Activated T-cell treated with anti-CD3 and anti-CD28 coated beads, Interleukin-2, amount 50 U/mL, for 24 hours (primary cell): ENCODE data around the gene PARD3.

Source experiments
- DNase-seq: peaks from one replicate; pipeline ENCODE4 v3.0.0-alpha.2; 2020
- H3K27ac Mint-ChIP-seq: 2 replicates; pipeline ENCODE4 v1.8.0; 2020; ENCODE audit warnings: mild to moderate bottlenecking, mixed read lengths
- H3K27me3 Mint-ChIP-seq: 2 replicates; pipeline ENCODE4 v1.8.0; 2020; ENCODE audit warnings: mixed read lengths
- H3K36me3 Mint-ChIP-seq: 2 replicates; pipeline ENCODE4 v1.8.0; 2020; ENCODE audit warnings: low read depth, mixed read lengths
- H3K4me1 Mint-ChIP-seq: 2 replicates; pipeline ENCODE4 v1.8.0; 2020; ENCODE audit warnings: low read depth, mixed read lengths
- H3K4me3 Mint-ChIP-seq: 2 replicates; pipeline ENCODE4 v1.8.0; 2020; ENCODE audit warnings: mild to moderate bottlenecking, moderate library complexity, mixed read lengths
- H3K9me3 Mint-ChIP-seq: 2 replicates; pipeline ENCODE4 v1.8.0; 2020; ENCODE audit warnings: mixed read lengths

Gene PARD3

DNA sequence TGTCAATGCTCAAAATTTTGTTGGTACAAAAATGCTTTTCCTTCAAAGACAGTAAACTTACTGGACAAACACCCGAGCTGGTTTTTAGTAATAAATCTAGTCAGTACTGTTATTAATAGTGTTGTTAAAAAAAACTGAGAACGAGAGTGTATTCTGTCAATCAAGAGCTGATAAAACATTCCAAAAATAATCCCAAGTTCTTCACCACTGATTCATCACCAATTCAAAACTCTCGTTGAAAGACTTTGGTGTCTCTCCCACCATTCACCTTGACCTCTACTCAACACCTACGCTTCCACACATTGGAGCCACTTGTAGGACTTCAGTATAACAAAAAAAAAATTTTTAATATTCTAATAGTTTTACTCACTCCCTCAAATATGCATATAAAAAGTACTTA is 279.2 kb downstream of the PARD3 start:
- Mint-ChIP-seq H3K27me3 (peaks cover 5% of the 10 kb centered on the region), H3K27ac (no peak overlapping the region), H3K4me3 (no peak overlapping the region), H3K36me3 (no peaks in the 10 kb centered on the region), H3K4me1 (no peaks in the 10 kb centered on the region), H3K9me3 (no peaks in the 10 kb centered on the region)
- DNase-seq = no peak

DNA sequence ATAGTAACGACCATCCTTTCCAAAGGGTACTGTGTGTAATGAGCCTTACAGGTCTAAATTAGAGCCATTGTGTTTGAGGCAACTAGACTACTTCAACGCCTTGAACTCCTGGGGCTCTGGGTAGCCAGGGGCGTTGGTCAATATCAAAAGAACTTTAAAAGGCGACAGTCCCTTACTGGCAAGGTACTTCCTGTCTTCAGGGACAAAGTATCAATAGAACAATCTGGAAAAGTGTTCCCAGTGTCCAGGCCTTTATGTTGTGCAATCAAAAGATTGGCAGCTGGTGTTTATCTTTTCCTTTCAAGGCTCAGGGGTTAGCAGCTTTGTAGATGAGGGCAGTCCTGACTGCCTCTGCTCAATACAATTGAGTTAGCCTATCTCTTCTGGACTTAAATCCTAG is 284.3 kb downstream of the PARD3 start:
- Mint-ChIP-seq H3K27me3 (peaks cover 7% of the 10 kb centered on the region), H3K27ac (no peak overlapping the region), H3K4me1 (no peaks in the 10 kb centered on the region), H3K4me3 (no peak overlapping the region), H3K9me3 (no peaks in the 10 kb centered on the region), H3K36me3 (no peaks in the 10 kb centered on the region)
- no peak for DNase-seq

DNA sequence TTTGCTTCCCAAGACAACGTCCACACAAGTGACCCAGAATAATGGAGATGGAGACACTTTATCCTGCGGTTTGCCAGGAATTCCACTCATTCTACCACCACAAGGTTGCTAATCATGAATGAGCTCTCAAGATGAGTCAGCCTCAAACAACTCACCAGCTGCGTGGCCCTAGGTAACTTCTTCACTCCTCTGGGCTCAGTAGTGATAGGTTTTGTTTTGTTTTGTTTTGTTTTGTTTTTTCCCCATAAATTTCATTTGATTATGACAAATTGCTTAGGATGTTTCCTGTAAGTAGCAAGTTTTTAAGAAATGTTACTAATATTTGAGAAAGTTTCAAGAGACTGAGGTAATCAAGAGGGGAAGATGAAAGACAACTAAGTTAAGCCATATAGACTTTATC is 286.8 kb downstream of the PARD3 start:
- DNase-seq = no peak
- no peaks in the 10 kb centered on the region for H3K4me1 Mint-ChIP-seq
- H3K36me3 Mint-ChIP-seq = no peaks in the 10 kb centered on the region
- H3K27me3 Mint-ChIP-seq = peaks cover 6% of the 10 kb centered on the region
- no peak overlapping the region for H3K27ac Mint-ChIP-seq
- H3K4me3 Mint-ChIP-seq = no peak overlapping the region
- no peaks in the 10 kb centered on the region for H3K9me3 Mint-ChIP-seq

DNA sequence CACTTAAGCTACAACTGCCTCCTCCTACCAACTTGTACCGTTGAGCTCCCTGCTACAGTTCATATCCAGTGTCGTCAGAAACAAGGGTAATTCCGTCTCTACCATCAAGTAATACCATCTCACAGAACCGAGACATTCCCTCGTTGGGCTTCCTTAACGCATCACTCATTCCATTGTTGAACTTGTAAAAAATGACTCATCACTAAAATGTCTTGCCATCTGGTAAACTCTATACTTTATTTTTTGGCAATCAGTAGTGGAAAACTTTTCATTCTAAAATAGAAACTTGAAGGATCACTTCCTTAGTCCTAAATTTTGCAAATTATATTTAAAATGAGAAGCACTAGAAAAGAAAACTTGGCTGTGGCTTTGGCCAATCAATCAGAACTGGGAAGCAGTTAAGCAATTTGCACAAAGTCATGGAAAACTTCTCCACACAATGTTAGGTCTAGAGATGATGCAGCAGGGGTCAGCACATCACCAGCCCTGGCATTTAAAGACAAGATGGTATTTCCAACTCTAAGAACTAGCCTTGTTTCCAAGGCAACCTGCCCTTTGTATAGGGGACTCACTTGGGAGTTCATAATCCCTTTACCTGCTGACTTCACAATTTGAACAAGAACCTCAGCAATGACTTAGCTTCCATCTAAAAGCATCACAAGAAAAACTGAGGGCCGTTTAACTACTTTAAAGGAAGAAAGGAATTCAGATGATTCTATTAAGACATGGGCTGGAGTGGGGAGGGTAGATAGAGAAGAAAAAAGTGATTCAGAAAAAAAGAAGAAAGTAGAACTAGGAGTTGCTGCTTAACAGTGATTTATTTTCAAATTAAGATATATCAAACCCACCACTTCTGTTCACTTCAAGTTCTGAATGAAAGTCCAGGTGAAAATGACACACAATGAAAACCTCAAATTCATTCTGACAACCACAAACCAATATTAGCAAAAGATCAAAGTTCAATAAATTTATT is 288.1 kb downstream of the PARD3 start:
- no peak overlapping the region for H3K27ac Mint-ChIP-seq
- H3K36me3 Mint-ChIP-seq = no peaks in the 10 kb centered on the region
- H3K4me1 Mint-ChIP-seq = peaks cover 3% of the 10 kb centered on the region
- DNase-seq = no peak
- no peaks in the 10 kb centered on the region for H3K9me3 Mint-ChIP-seq
- H3K27me3 Mint-ChIP-seq = peaks cover 7% of the 10 kb centered on the region
- no peak overlapping the region for H3K4me3 Mint-ChIP-seq

DNA sequence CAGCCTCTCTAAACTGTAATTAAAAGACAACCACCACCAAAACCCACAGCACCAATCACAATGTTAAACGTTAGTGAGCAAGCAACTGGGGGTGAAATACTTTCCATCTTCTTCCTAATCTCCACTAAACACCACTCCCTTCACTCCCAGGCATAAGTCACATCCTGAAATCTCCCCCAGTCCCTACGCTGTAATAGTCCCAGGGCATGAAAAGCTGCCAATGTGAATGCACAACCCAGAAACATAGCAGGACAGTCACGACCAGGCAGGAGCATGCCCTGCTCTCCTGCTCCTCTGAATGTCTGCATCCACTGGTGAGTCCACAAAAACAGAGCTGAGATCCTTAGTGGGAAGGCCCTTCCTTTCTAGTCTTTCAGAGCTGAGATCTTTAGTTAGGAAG is 288.9 kb downstream of the PARD3 start:
- no peaks in the 10 kb centered on the region for H3K36me3 Mint-ChIP-seq
- H3K4me1 Mint-ChIP-seq = peaks cover 3% of the 10 kb centered on the region
- no peak for DNase-seq
- peaks cover 9% of the 10 kb centered on the region for H3K27me3 Mint-ChIP-seq
- H3K4me3 Mint-ChIP-seq = no peak overlapping the region
- H3K27ac Mint-ChIP-seq = no peak overlapping the region
- no peaks in the 10 kb centered on the region for H3K9me3 Mint-ChIP-seq

DNA sequence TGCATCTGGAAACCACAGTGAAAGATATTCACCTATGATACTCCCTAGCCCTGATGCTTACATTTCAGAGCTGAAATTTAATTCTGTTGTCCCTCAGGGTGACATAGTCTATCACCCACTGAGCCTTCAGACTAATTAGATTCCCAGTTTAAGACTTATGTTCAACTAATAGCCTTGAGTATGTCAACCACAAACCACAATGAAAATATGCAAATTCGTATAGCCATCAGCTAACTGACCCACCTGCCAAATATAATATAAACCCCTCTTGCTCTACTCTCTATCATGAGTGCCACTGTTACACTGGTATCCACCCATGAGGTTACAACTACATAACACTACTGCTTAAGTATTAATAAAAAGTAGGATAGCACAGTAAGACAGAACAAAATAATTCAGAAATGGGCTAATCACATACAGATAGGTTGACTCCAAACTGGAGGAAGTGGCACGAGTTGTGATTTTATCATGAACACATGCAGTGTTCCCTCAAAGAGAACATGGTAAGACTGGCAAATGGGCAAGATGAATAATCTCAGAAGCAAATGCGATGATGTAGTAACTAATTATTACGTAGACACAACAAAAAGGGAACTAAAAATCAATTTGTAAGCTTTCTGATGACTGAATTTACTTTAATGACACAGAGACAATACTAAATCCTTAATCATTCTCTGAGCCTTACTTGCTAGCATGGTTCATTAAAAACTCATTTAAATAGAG is 290.6 kb downstream of the PARD3 start:
- peaks cover 9% of the 10 kb centered on the region for H3K27me3 Mint-ChIP-seq
- H3K4me3 Mint-ChIP-seq = no peak overlapping the region
- H3K4me1 Mint-ChIP-seq = peaks cover 3% of the 10 kb centered on the region
- no peak overlapping the region for H3K27ac Mint-ChIP-seq
- no peak for DNase-seq
- no peaks in the 10 kb centered on the region for H3K9me3 Mint-ChIP-seq
- no peaks in the 10 kb centered on the region for H3K36me3 Mint-ChIP-seq

DNA sequence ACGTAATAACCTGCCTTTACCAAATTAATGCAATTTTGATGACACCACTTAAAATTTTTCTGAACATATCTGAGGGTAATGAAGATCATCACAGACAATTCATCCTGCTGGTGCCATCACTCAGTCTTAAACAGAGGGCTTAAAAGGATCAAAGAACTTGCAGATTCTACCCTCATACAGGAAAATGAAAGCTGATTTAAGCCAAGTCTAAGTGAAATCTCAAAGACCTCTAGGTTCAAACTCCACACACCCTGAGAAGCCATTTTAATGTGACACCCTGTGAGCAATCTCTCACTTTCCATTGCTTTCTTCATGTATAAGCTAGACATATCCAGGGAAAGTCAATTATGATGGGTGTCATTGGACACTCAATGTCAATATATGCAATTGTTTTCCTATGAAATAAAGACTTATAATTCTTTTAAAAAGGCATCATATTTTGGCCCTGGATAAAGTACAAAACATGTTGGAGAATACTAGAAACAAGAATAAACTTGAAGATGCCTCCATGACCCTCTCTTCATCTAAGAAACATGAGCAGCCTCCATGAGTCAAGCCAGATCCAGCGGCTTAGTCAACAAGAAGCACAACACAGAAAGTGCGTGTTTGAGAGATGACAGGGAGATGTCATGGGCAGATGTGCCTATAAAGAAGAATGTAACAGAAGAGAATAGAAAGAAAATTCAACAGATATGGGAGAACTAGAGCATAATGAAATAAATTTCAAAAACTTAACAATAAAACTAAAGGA is 291.9 kb downstream of the PARD3 start:
- peaks cover 3% of the 10 kb centered on the region for H3K4me1 Mint-ChIP-seq
- no peaks in the 10 kb centered on the region for H3K9me3 Mint-ChIP-seq
- no peaks in the 10 kb centered on the region for H3K36me3 Mint-ChIP-seq
- peaks cover 9% of the 10 kb centered on the region for H3K27me3 Mint-ChIP-seq
- H3K27ac Mint-ChIP-seq = no peak overlapping the region
- DNase-seq = no peak
- H3K4me3 Mint-ChIP-seq = no peak overlapping the region

DNA sequence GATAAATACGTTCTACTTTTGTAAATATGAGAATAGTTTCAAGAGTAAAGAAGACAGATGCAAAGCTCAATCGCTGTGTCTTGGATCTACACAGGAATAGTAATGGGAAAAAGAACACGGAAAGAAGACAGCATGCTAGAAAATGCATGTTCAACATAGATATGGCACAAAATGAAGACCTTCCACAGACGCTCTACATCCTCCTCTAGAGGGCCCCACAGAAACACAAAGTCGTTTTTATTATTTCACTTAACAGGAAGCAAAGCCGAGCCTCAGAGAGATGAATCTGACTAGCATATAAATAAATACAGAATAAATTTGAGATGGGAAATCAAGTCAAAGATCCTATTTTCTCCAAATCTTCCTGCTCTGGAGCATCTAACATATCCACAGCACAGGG is 292.6 kb downstream of the PARD3 start:
- H3K27ac Mint-ChIP-seq = no peak overlapping the region
- no peaks in the 10 kb centered on the region for H3K36me3 Mint-ChIP-seq
- H3K9me3 Mint-ChIP-seq = no peaks in the 10 kb centered on the region
- H3K27me3 Mint-ChIP-seq = peaks cover 9% of the 10 kb centered on the region
- DNase-seq = no peak
- H3K4me1 Mint-ChIP-seq = peaks cover 3% of the 10 kb centered on the region
- H3K4me3 Mint-ChIP-seq = no peak overlapping the region

DNA sequence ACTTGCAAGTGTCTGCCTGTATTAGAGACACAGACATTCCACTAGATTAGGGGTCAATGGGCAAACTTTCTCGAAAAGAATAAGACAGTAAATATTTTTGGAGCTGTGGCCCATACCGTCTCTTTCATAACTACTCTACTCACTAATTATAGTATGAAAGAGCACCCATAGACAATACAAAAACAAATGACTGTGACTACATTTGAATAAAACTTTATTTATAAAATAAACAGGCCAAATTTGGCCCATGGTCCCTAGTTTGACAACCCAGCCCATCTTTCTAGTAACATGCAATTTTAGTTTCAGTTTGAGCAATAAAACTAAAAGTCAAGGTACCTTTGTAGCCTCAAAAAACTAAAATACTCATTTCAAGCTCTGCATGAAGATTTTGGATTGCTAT is 294.6 kb downstream of the PARD3 start:
- Mint-ChIP-seq H3K27ac (no peak overlapping the region), H3K27me3 (peaks cover 5% of the 10 kb centered on the region), H3K4me3 (no peak overlapping the region), H3K36me3 (no peaks in the 10 kb centered on the region), H3K9me3 (no peaks in the 10 kb centered on the region), H3K4me1 (peaks cover 3% of the 10 kb centered on the region)
- no peak for DNase-seq

DNA sequence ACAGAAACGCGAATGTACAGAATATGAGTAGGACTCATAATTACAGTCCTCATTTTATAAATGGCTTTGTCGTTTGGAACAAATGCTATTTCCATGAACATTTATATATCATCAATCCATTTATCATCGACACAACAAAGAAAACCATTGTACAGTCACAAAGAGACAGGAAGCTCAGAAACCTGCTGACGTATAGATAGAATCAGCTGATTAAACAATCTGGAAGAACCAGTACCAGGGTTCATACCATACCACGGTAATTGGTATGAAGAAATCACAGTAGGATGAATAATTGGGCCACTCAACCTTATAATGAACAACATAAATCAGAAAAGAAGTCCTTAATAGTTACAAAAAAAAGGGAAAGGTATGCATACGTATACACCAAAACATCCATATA is 295.0 kb downstream of the PARD3 start:
- Mint-ChIP-seq H3K9me3 (no peaks in the 10 kb centered on the region), H3K27me3 (peaks cover 5% of the 10 kb centered on the region), H3K36me3 (no peaks in the 10 kb centered on the region), H3K4me1 (peaks cover 3% of the 10 kb centered on the region), H3K4me3 (no peak overlapping the region), H3K27ac (no peak overlapping the region)
- no peak for DNase-seq

DNA sequence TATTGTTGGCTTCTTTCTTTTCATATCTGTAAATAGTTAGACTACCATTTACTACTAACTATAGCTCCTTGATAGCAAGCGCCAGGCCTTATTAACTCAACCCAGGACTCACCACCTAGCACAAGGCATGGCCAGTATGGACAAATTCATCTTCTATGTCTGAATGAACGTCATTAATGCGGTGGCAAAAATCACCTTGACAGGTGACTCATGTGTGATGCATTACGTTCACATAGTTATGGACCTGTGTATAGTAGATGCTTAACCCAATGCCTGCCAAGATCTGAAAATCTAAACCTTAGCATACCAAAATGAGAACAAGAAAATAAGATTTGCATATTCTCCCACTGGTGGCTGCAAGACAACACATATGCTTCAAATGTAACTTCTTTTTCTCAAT is 300.8 kb downstream of the PARD3 start:
- Mint-ChIP-seq H3K27ac (no peak overlapping the region), H3K36me3 (no peaks in the 10 kb centered on the region), H3K9me3 (no peaks in the 10 kb centered on the region), H3K27me3 (peaks cover 3% of the 10 kb centered on the region), H3K4me1 (no peaks in the 10 kb centered on the region), H3K4me3 (no peak overlapping the region)
- DNase-seq = no peak

DNA sequence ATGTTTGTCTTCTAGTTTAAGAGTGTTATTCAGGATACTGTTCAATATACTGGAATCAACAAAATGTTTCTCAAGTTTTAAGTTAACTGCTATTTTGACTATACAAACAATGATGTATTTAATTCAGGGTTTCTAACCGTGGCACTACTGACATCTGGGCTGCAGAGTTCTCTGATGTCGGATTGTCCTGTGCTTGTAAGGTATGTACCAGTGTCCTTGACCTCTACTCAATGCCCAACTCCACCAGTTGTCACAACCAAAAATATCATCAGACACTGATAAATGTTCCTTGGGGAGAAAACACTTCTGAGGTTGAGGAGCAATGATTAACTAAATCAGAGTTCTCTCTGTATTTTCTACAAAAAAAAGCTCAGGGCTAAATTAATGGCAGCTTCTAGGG is 301.5 kb downstream of the PARD3 start:
- Mint-ChIP-seq H3K36me3 (no peaks in the 10 kb centered on the region), H3K27me3 (peaks cover 3% of the 10 kb centered on the region), H3K4me3 (no peak overlapping the region), H3K9me3 (no peaks in the 10 kb centered on the region), H3K27ac (no peak overlapping the region), H3K4me1 (no peaks in the 10 kb centered on the region)
- no peak for DNase-seq

DNA sequence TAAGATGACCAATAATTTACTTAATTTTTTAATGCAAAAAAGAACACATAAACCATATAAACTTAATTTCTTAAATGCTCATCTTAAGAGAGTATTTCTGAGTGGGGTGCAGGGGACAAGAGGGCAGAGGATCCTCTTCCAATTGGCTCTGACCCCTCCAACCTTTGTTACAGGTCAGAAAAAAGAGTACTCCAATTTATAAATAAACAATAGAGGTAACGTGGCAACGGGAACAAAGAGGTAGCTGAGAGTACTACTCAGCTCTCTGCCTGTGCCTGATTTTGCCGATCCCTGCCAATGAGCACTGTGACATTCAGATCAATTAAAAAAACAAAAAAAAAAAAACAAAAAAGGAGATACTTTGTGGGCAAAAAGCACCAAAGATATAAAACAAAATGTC is 307.9 kb downstream of the PARD3 start:
- peaks cover 2% of the 10 kb centered on the region for H3K4me1 Mint-ChIP-seq
- H3K36me3 Mint-ChIP-seq = no peaks in the 10 kb centered on the region
- peaks cover 6% of the 10 kb centered on the region for H3K27me3 Mint-ChIP-seq
- DNase-seq = no peak
- no peak overlapping the region for H3K4me3 Mint-ChIP-seq
- no peak overlapping the region for H3K27ac Mint-ChIP-seq
- no peaks in the 10 kb centered on the region for H3K9me3 Mint-ChIP-seq

DNA sequence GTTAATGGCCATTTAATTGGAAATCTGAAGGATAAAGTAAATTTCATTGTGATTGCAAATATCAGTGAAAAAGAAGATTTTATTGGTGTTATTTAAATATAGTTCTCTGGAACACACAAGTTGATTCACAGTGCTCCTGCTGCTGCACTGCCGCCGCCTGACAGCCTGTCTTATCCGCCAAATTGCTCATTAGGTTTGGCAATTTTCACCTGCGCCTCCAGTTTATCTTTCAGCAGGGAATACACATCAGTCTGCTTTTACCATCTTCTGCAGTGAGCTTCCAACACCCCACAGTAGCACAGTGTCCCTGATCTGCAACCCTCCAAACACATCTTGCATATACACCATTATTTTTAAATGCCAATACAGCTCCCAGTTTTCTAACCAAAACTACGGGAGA is 308.3 kb downstream of the PARD3 start:
- Mint-ChIP-seq H3K27me3 (peaks cover 6% of the 10 kb centered on the region), H3K27ac (no peak overlapping the region), H3K4me1 (peaks cover 2% of the 10 kb centered on the region), H3K36me3 (no peaks in the 10 kb centered on the region), H3K4me3 (no peak overlapping the region), H3K9me3 (no peaks in the 10 kb centered on the region)
- DNase-seq = no peak
